H1 (cell line): ENCODE measurements around the gene ARHGEF40. TPM values are rescaled to one million over a fixed set of nuclear protein-coding genes. Genes with fewer than 3 reads are reported as not detected.

Experiments used
- CBX5 ChIP-seq: fragments of 300-800, 300-1000 bp; sonication (generic); IDR thresholded peaks from 2 replicates; pipeline ENCODE4 v1.7.1; 2016; ENCODE audit warnings: antibody characterized with exemption, low read length, low read depth
- CEBPB ChIP-seq: IDR thresholded peaks from 2 replicates; pipeline ENCODE4 v1.6.1; 2012; ENCODE audit warnings: low read depth, low read length
- EGR1 ChIP-seq: IDR thresholded peaks from 2 replicates; pipeline ENCODE4 v1.6.1; 2011; ENCODE audit warnings: low read depth, low read length, borderline replicate concordance
- GTF2F1 ChIP-seq: IDR thresholded peaks from 2 replicates; pipeline ENCODE4 v1.6.1; 2012; ENCODE audit warnings: low read depth, low read length, improper control_type of control experiment, borderline replicate concordance
- PHF8 ChIP-seq: fragments of 200-600 bp; sonication (generic); conservative IDR thresholded peaks from 2 replicates; pipeline ENCODE4 v1.7.1; 2012; ENCODE audit warnings: low read depth, mild to moderate bottlenecking, inconsistent platforms, low read length, moderate library complexity
- SP2 ChIP-seq: IDR thresholded peaks from 2 replicates; pipeline ENCODE4 v1.6.1; 2012; ENCODE audit warnings: mild to moderate bottlenecking, low read length, inconsistent platforms
- polyA plus RNA-seq, 7 experiments: library from polyadenylated mRNA; depleted of rRNA in 3 of 7; stranded (reverse) in 5 of 7; unstranded in 2 of 7; fragments of >200 nt in 5 of 7; fragments of 200-250 nt in 2 of 7; gene quantifications; 1 replicate in 5 of 7; 2 replicates in 1 of 7; 4 replicates in 1 of 7; pipeline versions ENCODE4 v1.2.1 to v1.2.3, GENCODE V29; 2011 to 2013; ENCODE audit warnings: missing spikeins in 2 of 7, mixed read lengths in 2 of 7
- total RNA-seq: library from RNA; stranded (reverse); fragmentation: NEBNext Ultra II Directional; extraction: Animal tissue kit (Norgen Biotek cat#: 25700); gene quantifications from 2 replicates; pipeline ENCODE4 v1.2.1, GENCODE V29; 2021
- TF ChIP-seq, protein P1 (sequence below): IDR thresholded peaks from 2 replicates; pipeline ENCODE4 v1.6.1; 2012; ENCODE audit warnings: low read length, inconsistent platforms
- TF ChIP-seq, protein P2 (sequence below): fragments of 300-600 bp; sonication (generic); IDR thresholded peaks from 2 replicates; pipeline ENCODE4 v1.7.1; 2012; ENCODE audit warnings: low read length, moderate library complexity, mild to moderate bottlenecking, inconsistent platforms; ENCODE audit not compliant: insufficient replicate concordance

The ARHGEF40 gene
- total and polyA plus RNA-seq, 2 of the 8 experiments (the other 6 are each of a cell fraction or from before 2014, with no cell fraction given) = 53.1 to 101 TPM

DNA sequence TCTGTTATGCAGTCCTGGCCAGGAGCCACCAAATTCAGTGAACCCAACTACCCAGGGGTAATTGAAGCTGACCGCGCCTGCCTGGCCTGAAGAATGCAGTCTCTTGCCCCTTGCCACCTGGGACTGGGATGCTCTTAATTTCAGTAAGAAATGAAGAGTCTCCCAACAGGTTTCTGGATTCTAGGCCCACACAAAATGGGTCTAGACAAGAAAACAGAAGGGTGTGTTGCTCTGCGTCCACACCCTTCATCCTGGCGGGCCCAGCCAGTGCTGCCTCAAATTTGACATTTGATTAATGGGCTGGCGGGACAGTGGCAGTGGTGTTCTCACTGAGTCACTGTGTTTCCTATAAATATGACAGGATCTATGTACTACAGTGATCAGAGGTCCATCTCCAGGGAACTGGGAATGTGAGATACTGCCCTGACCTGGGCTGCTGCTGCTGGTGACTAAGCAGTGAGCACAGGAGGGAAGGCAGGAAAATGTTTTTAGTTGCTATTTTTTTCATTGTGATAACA is 37.2 kb downstream of the ARHGEF40 start (continued):
- TF ChIP-seq GTF2F1 (no peak), CEBPB (no peak), CBX5 (no peak), EGR1 (no peak), SP2 (no peak), PHF8 (no peak)
- TF ChIP-seq, protein P1, sequence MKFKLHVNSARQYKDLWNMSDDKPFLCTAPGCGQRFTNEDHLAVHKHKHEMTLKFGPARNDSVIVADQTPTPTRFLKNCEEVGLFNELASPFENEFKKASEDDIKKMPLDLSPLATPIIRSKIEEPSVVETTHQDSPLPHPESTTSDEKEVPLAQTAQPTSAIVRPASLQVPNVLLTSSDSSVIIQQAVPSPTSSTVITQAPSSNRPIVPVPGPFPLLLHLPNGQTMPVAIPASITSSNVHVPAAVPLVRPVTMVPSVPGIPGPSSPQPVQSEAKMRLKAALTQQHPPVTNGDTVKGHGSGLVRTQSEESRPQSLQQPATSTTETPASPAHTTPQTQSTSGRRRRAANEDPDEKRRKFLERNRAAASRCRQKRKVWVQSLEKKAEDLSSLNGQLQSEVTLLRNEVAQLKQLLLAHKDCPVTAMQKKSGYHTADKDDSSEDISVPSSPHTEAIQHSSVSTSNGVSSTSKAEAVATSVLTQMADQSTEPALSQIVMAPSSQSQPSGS = no peak
- TF ChIP-seq, protein P2, sequence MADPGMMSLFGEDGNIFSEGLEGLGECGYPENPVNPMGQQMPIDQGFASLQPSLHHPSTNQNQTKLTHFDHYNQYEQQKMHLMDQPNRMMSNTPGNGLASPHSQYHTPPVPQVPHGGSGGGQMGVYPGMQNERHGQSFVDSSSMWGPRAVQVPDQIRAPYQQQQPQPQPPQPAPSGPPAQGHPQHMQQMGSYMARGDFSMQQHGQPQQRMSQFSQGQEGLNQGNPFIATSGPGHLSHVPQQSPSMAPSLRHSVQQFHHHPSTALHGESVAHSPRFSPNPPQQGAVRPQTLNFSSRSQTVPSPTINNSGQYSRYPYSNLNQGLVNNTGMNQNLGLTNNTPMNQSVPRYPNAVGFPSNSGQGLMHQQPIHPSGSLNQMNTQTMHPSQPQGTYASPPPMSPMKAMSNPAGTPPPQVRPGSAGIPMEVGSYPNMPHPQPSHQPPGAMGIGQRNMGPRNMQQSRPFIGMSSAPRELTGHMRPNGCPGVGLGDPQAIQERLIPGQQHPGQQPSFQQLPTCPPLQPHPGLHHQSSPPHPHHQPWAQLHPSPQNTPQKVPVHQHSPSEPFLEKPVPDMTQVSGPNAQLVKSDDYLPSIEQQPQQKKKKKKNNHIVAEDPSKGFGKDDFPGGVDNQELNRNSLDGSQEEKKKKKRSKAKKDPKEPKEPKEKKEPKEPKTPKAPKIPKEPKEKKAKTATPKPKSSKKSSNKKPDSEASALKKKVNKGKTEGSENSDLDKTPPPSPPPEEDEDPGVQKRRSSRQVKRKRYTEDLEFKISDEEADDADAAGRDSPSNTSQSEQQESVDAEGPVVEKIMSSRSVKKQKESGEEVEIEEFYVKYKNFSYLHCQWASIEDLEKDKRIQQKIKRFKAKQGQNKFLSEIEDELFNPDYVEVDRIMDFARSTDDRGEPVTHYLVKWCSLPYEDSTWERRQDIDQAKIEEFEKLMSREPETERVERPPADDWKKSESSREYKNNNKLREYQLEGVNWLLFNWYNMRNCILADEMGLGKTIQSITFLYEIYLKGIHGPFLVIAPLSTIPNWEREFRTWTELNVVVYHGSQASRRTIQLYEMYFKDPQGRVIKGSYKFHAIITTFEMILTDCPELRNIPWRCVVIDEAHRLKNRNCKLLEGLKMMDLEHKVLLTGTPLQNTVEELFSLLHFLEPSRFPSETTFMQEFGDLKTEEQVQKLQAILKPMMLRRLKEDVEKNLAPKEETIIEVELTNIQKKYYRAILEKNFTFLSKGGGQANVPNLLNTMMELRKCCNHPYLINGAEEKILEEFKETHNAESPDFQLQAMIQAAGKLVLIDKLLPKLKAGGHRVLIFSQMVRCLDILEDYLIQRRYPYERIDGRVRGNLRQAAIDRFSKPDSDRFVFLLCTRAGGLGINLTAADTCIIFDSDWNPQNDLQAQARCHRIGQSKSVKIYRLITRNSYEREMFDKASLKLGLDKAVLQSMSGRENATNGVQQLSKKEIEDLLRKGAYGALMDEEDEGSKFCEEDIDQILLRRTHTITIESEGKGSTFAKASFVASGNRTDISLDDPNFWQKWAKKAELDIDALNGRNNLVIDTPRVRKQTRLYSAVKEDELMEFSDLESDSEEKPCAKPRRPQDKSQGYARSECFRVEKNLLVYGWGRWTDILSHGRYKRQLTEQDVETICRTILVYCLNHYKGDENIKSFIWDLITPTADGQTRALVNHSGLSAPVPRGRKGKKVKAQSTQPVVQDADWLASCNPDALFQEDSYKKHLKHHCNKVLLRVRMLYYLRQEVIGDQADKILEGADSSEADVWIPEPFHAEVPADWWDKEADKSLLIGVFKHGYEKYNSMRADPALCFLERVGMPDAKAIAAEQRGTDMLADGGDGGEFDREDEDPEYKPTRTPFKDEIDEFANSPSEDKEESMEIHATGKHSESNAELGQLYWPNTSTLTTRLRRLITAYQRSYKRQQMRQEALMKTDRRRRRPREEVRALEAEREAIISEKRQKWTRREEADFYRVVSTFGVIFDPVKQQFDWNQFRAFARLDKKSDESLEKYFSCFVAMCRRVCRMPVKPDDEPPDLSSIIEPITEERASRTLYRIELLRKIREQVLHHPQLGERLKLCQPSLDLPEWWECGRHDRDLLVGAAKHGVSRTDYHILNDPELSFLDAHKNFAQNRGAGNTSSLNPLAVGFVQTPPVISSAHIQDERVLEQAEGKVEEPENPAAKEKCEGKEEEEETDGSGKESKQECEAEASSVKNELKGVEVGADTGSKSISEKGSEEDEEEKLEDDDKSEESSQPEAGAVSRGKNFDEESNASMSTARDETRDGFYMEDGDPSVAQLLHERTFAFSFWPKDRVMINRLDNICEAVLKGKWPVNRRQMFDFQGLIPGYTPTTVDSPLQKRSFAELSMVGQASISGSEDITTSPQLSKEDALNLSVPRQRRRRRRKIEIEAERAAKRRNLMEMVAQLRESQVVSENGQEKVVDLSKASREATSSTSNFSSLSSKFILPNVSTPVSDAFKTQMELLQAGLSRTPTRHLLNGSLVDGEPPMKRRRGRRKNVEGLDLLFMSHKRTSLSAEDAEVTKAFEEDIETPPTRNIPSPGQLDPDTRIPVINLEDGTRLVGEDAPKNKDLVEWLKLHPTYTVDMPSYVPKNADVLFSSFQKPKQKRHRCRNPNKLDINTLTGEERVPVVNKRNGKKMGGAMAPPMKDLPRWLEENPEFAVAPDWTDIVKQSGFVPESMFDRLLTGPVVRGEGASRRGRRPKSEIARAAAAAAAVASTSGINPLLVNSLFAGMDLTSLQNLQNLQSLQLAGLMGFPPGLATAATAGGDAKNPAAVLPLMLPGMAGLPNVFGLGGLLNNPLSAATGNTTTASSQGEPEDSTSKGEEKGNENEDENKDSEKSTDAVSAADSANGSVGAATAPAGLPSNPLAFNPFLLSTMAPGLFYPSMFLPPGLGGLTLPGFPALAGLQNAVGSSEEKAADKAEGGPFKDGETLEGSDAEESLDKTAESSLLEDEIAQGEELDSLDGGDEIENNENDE = no peak
